SJSA1 (cell line): ENCODE results near the gene SUGT1. TPM values are rescaled to one million over a fixed set of nuclear protein-coding genes. Genes with fewer than 3 reads are reported as not detected.

Source experiments
- DNase-seq, 2 experiments: peaks; one replicate each; pipeline ENCODE4 v3.0.0-alpha.2; 2015 to 2020; ENCODE audit warnings: low spot score in 2 of 2, low read depth in 1 of 2
- H3K27ac ChIP-seq: fragments of 250-450 bp; sonication (Bioruptor Pico); 2 replicates; pipeline ENCODE4 v1.5.1; 2020; ENCODE audit warnings: mild to moderate bottlenecking, moderate library complexity
- H3K27me3 ChIP-seq: fragments of 250-450 bp; sonication (Bioruptor Pico); replicated peaks from 2 replicates; pipeline ENCODE4 v1.5.1; 2020; ENCODE audit warnings: mild to moderate bottlenecking, moderate library complexity
- H3K36me3 ChIP-seq: fragments of 250-450 bp; sonication (Bioruptor Pico); 2 replicates; pipeline ENCODE4 v1.5.1; 2020; ENCODE audit warnings: mild to moderate bottlenecking
- H3K4me1 ChIP-seq: fragments of 250-450 bp; sonication (Bioruptor Pico); replicated peaks from 2 replicates; pipeline ENCODE4 v1.6.1; 2021; ENCODE audit warnings: mild to moderate bottlenecking
- H3K4me3 ChIP-seq: fragments of 250-450 bp; sonication (Bioruptor Pico); 2 replicates; pipeline ENCODE4 v1.5.1; 2020; ENCODE audit warnings: mild to moderate bottlenecking
- H3K9me3 ChIP-seq: fragments of 250-450 bp; sonication (Bioruptor Pico); replicated peaks from 2 replicates; pipeline ENCODE4 v1.5.1; 2020; ENCODE audit warnings: mild to moderate bottlenecking
- total RNA-seq: library from RNA; depleted of rRNA; stranded (reverse); fragments of >200 nt; shearing (Covaris generic); gene quantifications from 2 replicates; pipeline ENCODE4 v1.2.3, GENCODE V29; 2014; rRNA removed

SUGT1 gene
- total RNA-seq, 1 experiment from 2014 or later: 52.8 TPM

- no peaks in the 10 kb centered on the region for H3K36me3 ChIP-seq
- no peak overlapping the region for H3K27ac ChIP-seq
- no peaks in the 10 kb centered on the region for H3K9me3 ChIP-seq
- H3K27me3 ChIP-seq: no peaks in the 10 kb centered on the region
- no peaks in the 10 kb centered on the region for H3K4me1 ChIP-seq
- no peak overlapping the region for H3K4me3 ChIP-seq
- no peak for DNase-seq
These were observed 81.5 kb downstream of the SUGT1 start for GRCh38 chr13:52734075-52734623.

GRCh38 chr13:52736891-52737290, 84.3 kb downstream of the SUGT1 start:
- no peak overlapping the region for H3K4me3 ChIP-seq
- no peak overlapping the region for H3K27ac ChIP-seq
- no peaks in the 10 kb centered on the region for H3K4me1 ChIP-seq
- H3K36me3 ChIP-seq: no peaks in the 10 kb centered on the region
- no peaks in the 10 kb centered on the region for H3K9me3 ChIP-seq
- H3K27me3 ChIP-seq: no peaks in the 10 kb centered on the region
- no peak for DNase-seq

- H3K9me3 ChIP-seq: no peaks in the 10 kb centered on the region
- H3K4me3 ChIP-seq: no peak overlapping the region
- no peaks in the 10 kb centered on the region for H3K36me3 ChIP-seq
- H3K4me1 ChIP-seq: no peaks in the 10 kb centered on the region
- no peaks in the 10 kb centered on the region for H3K27me3 ChIP-seq
- H3K27ac ChIP-seq: no peak overlapping the region
- no peak for DNase-seq
These were observed 84.8 kb downstream of the SUGT1 start for GRCh38 chr13:52737451-52737850.

DNA sequence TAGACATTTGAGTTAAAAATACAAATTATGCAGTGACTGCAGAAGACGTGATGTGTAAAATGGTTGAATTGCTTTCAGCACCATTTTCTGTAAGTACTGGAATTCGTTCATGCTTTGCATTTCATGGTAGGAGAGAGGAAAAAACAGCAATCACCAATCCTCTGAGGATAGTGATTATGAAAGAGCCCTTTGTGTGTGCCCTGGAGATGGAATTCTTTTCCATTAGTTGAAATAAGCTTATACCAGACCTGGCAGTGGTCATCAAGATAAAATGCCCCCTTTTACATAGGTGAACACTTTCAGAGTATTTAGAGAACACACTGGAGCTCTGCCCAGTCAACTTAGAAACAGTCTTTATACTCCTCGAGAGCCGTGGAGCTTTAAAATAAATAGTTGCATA, 85.3 kb downstream of the SUGT1 start:
- DNase-seq: no peak
- Histone ChIP-seq H3K4me1 (no peaks in the 10 kb centered on the region), H3K27ac (no peak overlapping the region), H3K36me3 (no peaks in the 10 kb centered on the region), H3K9me3 (no peaks in the 10 kb centered on the region), H3K4me3 (no peak overlapping the region), H3K27me3 (no peaks in the 10 kb centered on the region)

DNA sequence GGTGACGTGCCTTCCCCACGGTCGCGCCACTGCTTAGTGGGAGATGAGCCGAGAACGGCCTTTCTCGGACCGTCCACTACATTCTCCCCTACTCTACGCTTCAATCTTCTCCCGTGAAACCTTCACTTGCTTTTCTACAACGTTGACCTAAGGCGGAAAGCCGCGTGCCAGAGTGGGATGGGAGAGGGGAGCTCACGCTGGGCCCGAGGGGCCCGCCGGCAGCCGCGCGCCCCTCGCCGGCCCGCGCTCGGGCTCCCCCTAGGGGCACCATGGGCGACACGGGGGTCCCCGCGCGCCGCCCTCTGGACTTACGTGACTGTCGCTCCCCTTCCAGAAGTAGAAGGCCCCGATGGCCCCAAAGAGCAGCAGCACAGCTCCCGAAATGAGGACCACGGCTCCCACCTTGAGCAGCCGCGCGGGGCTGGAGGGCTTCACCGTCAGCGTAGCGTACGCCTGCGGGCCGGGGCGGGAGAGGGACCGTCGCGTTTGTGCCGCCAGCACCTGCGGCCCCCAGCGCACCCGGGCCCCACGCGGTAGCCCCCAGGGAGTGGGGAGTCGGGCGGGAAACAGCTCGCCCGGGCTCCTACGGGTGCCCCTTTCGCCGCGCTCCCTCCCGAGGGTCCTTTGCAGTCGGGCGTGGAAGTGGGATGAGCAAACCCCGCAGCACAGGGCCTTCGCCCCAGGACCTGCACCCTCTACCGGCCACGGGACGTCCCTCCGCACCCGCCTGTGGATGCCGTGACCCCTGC, 86.3 kb downstream of the SUGT1 start:
- no peak for DNase-seq
- Histone ChIP-seq H3K27me3 (no peaks in the 10 kb centered on the region), H3K4me3 (no peak overlapping the region), H3K9me3 (no peaks in the 10 kb centered on the region), H3K4me1 (no peaks in the 10 kb centered on the region), H3K27ac (no peak overlapping the region), H3K36me3 (no peaks in the 10 kb centered on the region)

- Histone ChIP-seq H3K4me3 (no peak within 1 kb of the TSS), H3K36me3 (no peaks in the 10 kb centered on the region), H3K9me3 (no peaks in the 10 kb centered on the region), H3K27ac (no peak within 1 kb of the TSS), H3K4me1 (no peaks in the 10 kb centered on the region), H3K27me3 (no peaks in the 10 kb centered on the region)
- no peak for DNase-seq
These were observed 86.9 kb downstream of the SUGT1 start, which contains the start of gene CNMD for GRCh38 chr13:52739468-52740071. TSS of gene CNMD (minus strand) at chr13:52739820. CDS start at chr13:52739701, 119 bp downstream.

- H3K36me3 ChIP-seq: no peaks in the 10 kb centered on the region
- H3K4me3 ChIP-seq: no peak overlapping the region
- H3K9me3 ChIP-seq: no peaks in the 10 kb centered on the region
- H3K27me3 ChIP-seq: no peaks in the 10 kb centered on the region
- no peaks in the 10 kb centered on the region for H3K4me1 ChIP-seq
- DNase-seq: no peak
- H3K27ac ChIP-seq: no peak overlapping the region
These were observed 90.9 kb downstream of the SUGT1 start for GRCh38 chr13:52743569-52743968.

- Histone ChIP-seq H3K27ac (no peak overlapping the region), H3K4me1 (no peaks in the 10 kb centered on the region), H3K36me3 (no peaks in the 10 kb centered on the region), H3K4me3 (no peak overlapping the region), H3K27me3 (no peaks in the 10 kb centered on the region), H3K9me3 (no peaks in the 10 kb centered on the region)
- no peak for DNase-seq
These were observed 91.4 kb downstream of the SUGT1 start for GRCh38 chr13:52743988-52744387.

DNA sequence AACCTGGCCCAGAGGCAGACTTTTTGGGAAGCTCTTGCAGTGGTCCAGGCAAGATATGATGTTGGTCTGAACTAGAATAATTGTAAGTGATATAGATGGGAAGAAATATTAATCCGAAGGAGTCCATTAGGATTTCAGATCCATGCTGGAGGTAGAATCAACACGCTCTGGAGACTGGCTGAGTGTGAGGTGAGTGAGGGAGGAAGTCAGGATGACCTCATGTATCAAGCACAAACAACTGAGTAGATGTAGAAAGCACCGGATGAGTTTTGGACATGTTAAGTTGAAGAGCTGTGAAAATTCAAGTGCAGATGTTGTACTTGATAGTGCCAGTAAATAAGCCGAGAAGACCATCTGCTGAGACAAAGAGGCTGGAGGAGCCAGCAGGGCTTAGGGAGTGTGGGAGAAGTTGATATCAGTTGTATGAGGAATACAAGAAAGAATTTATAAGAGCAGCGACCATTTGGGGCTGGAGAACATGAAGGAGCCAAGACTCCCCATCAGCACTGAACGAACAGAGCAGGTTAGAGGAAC, 92.3 kb downstream of the SUGT1 start:
- H3K4me3 ChIP-seq: no peak overlapping the region
- no peaks in the 10 kb centered on the region for H3K4me1 ChIP-seq
- H3K9me3 ChIP-seq: no peaks in the 10 kb centered on the region
- H3K27me3 ChIP-seq: no peaks in the 10 kb centered on the region
- H3K27ac ChIP-seq: no peak overlapping the region
- H3K36me3 ChIP-seq: no peaks in the 10 kb centered on the region
- DNase-seq: no peak

DNA sequence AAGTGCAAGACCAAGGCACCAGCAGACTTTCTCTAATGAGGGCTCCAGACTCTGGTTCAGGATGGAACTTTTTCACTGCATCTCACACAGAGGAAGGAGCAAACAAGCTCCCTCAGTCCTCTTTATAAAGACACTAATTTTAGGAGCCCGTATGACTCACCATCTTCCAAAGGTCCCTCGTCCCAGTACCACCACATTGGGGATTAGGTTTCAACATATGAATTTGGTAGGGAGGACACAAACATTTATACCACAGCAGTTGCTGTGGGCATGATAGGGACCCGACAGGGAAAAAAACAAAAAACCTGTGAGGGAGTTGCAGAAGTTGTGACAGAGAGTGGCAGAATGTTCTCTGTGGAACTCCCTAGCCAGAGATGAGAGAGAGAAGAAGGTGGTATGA, 93.5 kb downstream of the SUGT1 start:
- H3K9me3 ChIP-seq: no peaks in the 10 kb centered on the region
- H3K27ac ChIP-seq: no peak overlapping the region
- no peaks in the 10 kb centered on the region for H3K27me3 ChIP-seq
- no peaks in the 10 kb centered on the region for H3K36me3 ChIP-seq
- H3K4me3 ChIP-seq: no peak overlapping the region
- H3K4me1 ChIP-seq: no peaks in the 10 kb centered on the region
- DNase-seq: no peak

- Histone ChIP-seq H3K4me3 (no peak overlapping the region), H3K9me3 (no peaks in the 10 kb centered on the region), H3K27me3 (no peaks in the 10 kb centered on the region), H3K4me1 (no peaks in the 10 kb centered on the region), H3K27ac (no peak overlapping the region), H3K36me3 (no peaks in the 10 kb centered on the region)
- no peak for DNase-seq
These were observed 96.8 kb downstream of the SUGT1 start for GRCh38 chr13:52749419-52749818.

Other genes with a start within 250 kb of the SUGT1 start
- gene THSD1, start 246.7 kb upstream of the SUGT1 start, total RNA-seq: 0.34 and 0.75 TPM in 2 replicates
- 33.1 and 42.3 TPM in 2 replicates for gene VPS36, start 202.2 kb upstream of the SUGT1 start, total RNA-seq
- 57.8 and 77.7 TPM in 2 replicates for gene CKAP2, start 197.4 kb upstream of the SUGT1 start, total RNA-seq
- gene HNRNPA1L2, start 10.4 kb upstream of the SUGT1 start, total RNA-seq: 2.7 and 4.0 TPM in 2 replicates
- not detected in 2 replicates for gene CNMD, start 87.0 kb downstream of the SUGT1 start, total RNA-seq
- not detected in 2 replicates for gene PCDH8, start 195.8 kb downstream of the SUGT1 start, total RNA-seq